ENCODE measurements around the gene TMIGD3.
A peak's percentile ranks its signal among the peaks of the same experiment; 100 is the strongest.

GRCh38 chr1:111471012-111471411, 32.4 kb downstream of the TMIGD3 start:
- TF ChIP-seq CTCF (IDR thresholded peaks at IDR 0.05) (no peak), POLR2A (IDR thresholded peaks at IDR 0.05) (peak; percentile 29)

Measured in right lobe of liver (tissue), 4 donors.